Measurements from ENCODE around the gene SLC27A6. TPM values are rescaled to one million over a fixed set of nuclear protein-coding genes. Genes with fewer than 3 reads are reported as not detected.
"Not testable (repeated sequence)": the region's sequence is repeated elsewhere in the genome, so short reads cannot be mapped to it uniquely, and the experiment has no call there.

The SLC27A6 gene
- polyA plus RNA-seq, 1 donor: 1.7 TPM

DNA sequence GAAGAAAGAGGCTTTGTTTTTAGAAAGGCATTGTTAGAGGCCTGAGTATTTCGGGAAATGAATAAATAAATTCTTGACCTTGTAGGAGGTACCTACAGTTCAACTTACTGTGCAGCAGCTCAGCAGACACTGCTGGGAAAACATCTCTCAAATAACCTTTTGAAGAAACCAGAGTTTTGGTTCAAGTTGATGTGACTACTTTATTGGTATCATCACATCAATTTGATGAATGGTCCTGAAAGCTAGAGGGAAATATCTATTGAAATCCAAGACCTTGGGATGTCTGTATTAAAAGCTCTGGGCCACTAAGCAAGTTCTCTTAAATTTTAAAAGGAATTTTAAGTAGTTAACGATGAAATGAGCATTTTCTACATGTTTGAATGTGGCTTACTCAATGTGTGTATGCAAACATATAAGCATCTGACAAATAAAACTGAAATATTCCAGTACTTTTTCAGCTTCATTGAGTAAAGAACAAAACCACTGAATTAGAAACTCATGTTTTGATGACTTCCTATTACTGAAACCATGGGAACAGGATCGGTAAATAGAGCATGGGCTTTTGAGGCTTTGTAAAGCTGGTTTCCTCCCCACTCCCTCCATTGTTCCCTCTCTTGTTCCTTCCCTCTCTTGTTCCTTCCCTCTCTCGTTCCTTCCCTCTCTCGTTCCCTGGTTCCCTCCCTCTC is 36.7 kb downstream of the SLC27A6 start:
- peak; percentile 38 for DNase-seq

DNA sequence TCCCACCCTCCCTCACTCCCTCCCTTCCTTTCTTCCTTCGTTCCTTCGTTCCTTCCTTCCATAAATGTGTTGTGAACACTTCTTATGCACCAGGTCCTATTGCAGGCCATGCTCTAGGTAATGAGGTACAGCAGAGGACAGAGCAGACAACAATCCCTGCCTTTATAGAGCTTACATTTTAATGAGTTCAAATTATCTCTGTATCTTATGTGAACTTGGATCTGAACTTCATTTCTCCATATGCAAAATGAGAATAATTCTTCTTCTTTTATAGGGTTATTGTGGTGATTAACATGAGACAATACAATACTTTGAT is 37.2 kb downstream of the SLC27A6 start:
- no peak for DNase-seq

DNA sequence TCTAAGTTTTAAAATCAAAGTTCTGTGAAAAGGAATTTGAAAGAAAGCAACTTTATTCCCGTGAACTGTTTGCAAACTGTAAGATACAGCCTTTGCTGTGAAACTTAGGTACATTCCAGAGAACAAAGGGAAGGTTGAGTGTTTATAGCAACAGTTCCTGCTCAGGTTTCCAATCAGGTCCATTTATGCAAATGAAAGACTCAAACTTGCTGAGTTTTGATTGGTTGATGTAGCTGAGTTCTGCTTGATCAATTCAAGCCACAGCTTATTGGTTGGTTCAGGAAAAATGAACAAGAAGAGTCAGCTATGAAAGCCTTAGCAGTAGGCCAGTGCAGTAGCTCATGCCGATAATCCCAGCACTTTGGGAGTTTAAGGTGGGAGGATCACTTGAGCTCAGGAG is 37.9 kb downstream of the SLC27A6 start:
- no peak for DNase-seq

DNA sequence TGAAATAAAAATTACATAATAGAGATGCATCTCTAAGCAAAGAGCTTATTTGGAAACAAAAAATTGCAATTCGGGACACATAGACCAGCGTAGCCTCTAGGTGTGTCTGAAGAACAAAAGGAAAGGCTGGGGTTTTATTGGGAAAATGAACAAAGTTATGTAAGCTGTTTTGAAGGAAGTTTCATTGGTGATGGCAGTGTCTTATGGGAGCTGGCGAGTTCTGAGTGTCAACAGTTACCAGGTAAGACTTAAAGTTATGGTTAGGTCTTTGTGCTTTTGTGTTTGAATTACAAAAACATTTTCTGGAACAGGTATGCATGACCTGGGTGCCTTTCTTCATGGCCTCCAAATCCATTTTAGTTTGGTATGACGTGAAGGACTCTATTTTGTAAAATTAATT is 48.9 kb downstream of the SLC27A6 start:
- no peak for DNase-seq

DNA sequence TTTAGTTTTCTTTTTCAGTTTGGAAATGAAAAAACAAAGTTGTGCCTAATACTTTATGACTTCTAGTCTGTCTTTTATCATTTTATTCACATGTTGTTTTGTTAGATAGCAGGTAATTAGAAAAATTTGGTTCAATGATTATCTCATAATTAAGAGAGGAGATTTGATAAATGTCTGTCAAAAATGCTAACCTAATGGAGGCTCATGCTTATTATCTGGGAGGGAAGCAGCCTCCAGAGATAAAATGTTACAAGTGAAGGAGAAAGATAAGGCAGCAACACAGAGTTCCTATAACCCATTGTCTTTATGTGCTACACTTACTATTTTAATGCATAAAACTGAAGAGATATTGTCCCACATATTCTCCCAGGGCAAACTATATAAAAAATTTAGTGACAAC is 53.5 kb downstream of the SLC27A6 start:
- DNase-seq: no peak

DNA sequence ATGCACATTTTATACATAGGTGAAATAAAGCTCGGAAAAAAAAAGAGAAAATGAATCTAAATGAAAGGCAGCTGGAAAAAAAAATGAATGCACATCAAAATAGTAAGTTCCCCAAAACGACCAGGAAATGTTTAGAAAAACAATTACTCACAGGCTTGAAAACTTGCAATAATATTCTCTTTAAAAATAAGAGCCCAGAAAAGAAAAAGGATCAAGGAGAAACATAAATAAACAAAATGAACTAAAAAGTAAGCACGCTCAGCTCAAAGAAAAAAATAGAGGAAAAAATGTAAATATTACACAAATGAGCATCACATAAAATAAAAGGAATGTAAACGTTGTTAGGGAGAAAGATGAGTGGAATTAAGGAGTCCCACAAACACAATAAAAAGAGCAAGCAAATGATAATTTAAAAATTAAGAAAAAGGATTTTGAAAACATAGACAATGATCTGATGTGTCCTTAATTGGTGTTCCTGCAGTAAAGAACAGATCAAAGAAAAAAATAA is 54.2 kb downstream of the SLC27A6 start:
- no peak for DNase-seq

DNA sequence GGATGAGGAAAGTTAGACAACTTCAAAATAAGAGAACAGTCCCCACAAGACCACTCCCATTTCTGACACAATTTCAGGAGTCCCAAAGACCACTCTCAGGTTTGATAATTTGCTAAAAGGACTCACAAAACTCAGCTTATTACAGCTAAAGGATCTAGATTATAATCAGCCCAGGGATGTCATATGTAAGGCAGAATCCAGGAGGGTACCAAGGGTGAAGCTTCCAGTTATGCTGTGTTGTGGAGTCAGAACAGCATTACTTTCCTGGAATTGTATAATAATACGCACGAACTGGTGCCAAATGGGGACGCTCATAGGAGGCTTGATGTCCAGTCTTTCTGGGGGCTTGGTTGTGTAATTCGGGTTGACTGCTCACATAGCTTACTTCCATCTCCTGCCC is 55.4 kb downstream of the SLC27A6 start:
- DNase-seq: no peak

DNA sequence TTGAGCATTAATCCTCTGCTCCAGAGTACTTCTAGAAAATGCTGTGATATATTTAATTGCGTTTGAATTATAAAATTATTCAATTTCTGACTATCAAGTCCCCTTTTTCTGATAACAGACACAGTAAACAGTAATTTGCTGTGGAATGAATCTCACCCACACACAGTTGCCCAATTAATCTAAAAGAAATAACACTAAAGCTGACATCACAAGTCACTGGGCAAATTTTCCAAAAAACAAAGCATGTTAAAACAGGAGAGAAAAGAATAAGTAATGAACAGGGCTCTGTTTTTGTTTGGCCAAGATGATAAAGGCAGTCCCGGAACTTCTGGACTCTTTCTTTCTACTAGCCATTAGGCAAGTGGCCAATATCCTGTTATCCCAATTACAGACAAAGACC is 56.5 kb downstream of the SLC27A6 start:
- no peak for DNase-seq

DNA sequence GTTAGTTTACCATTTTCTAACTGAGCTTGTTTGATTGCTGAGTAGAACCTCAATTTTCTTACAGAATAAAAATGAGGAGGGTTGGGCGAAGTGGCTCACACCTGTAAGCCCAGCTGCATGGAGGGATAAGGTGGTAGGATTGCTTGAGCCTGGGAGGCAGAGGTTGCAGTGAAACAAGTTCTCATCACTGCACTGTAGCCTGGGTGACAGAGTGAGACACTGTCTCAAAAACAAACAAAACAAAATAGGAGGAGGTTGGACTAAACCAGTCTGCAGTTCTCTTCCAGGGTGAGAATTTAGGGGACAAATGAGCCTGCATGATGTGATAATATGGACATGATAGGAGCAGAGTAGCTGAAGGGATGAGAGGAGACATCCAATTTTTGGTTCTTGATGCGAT is 57.3 kb downstream of the SLC27A6 start:
- no peak for DNase-seq

DNA sequence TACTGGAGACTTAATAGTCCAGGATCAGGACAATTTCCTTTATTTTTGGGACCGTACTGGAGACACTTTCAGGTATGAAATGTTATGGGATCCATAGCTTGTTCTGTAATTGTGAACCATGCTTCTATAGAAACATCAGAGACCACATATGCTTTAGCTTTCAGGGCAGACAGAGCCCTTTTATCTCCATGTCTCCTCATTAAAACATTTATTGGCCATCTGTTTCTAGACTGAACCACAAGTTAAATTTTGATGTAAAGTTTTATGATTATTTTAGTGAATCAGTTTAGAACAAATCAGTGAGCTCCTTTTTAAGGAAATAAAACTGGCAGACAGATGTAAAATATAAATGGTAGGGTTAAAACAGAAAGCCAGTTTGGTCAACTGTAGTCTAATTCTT is 62.0 kb downstream of the SLC27A6 start:
- no peak for DNase-seq

DNA sequence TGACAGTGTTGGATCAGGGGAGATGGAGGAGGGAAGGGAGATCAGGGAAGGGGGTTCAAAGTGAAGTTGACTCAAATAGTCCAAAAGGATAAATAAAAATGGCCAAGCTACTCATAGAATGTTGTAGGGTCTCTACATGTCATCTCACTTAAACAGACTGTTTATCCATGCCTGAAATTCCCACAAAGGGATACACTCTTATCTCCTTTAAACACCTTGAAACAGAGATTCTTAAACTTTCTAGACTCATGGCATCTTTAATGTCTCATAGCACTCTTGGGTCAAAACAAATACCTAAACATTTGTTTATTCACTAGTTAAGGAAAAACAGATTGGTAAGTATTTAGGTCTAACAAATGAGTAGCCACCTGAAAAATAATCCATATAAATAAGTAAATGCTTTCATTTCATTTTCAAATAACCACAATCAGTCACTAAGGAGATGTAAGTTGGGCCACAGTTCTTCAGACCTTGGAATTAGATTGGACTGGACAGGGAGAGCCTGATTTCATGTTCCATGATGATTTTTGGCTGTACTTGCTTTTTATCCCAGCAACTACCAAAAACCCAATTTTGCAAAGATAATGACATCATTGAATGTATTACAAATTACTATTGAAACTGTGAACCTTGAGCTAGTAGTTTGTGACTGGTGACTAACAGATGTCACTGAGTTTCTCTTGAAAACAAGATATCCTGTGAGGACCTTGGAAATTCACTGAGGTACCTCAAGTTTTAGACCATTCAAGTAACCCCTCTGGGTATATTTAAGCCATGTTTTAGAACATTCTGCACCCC is 66.8 kb downstream of the SLC27A6 start:
- DNase-seq: no peak

DNA sequence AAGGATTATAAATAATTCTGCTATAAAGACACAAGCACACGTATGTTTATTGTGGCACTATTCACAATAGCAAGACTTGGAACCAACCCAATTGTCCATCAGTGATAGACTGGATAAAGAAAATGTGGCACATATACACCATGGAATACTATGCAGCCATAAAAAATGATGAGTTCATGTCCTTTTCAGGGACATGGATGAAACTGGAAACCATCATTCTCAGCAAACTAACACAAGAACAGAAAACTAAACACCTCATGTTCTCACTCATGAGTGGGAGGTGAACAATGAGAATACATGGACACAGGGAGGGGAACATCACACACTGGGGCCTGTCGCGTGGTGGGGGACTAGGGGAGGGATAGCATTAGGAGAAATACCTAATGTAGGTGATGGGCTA is 71.0 kb downstream of the SLC27A6 start:
- not testable (repeated sequence) for DNase-seq

DNA sequence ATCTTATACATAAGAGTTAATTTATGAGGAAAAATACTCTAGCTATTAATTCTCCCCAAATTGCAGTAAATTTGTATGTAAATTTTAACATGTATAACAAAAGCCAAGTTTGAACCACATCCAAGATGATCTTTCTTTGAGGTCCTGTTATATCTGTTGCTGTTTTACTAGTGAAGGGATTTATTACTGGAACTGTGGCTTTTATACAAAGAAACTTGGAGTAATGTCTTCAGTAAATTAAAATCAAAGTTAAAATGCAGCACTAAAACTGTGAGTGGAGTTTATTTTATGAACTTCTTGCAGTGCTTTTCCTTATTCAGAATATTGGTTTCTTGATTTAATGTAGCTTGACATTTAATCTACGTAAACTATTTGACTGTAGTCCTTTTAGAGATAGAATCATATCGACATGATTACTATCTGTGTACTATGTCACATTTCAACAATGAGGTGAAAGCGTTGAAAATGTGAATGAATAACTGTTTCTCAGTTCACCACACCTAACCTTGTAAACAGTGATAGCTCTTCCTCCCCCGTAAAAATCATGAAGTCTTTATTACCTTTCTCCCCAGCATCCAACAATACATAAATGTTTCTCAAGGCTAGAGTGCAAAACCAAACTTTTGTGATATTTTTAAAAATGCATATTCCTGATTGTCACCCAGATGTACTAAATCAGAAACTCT is 76.1 kb downstream of the SLC27A6 start:
- DNase-seq: peak; percentile 59

DNA sequence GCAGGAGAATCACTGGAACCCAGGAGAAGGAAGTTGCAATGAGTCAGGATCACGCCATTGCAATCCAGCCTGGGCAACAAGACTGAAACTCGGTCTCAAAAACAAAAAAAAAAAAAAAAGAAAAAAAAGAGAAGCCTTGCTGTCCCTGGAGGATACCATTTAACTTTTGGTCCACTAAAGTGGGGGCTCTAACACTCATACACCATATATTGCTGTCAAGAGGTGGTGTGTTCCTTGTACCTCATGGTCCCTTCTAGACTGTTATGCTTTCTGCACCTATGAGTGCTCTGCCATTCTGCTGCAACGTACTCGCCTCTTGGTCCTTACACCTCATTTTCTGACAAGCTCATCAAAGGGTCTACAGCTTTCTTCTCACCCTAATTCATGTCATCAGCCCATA is 77.0 kb downstream of the SLC27A6 start:
- no peak for DNase-seq

DNA sequence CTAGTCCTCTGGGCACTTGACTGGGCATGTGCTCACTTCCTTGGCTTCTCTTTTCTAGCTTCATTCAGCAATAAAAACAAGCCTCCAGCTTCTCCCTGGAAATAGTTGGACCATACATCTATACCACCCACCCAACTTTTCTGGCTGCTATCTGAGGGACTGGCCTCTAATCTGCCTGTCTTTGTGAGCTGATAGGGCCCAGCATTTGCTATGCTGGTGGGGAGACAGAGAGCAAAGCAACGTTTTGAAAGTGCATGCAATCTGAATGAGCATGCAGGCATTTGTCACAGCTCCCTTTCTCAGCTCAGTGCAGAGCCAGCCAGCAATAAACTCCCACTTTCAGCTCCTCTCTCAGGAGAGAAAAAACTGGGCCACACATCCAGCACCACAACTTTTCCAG is 78.6 kb downstream of the SLC27A6 start:
- no peak for DNase-seq

DNA sequence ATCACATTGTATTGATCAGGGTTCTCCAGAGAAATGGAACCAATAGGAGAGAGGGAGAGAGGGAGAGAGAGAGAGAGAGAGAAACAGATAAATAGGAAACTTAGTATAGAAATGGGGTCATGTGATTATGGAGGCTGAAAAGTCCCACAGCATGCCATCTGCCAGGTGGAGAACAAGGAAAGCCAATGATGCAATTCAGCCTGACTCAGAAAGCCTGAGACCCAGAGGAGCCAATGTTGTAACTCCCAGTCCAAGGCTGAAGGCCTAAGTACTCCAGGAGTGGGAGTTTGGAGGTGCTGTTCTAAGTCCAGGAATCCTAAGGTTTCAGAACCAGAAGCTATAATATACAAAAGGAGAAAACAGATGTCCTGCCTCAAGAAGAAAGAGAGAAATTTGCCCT is 80.9 kb downstream of the SLC27A6 start:
- DNase-seq: no peak

DNA sequence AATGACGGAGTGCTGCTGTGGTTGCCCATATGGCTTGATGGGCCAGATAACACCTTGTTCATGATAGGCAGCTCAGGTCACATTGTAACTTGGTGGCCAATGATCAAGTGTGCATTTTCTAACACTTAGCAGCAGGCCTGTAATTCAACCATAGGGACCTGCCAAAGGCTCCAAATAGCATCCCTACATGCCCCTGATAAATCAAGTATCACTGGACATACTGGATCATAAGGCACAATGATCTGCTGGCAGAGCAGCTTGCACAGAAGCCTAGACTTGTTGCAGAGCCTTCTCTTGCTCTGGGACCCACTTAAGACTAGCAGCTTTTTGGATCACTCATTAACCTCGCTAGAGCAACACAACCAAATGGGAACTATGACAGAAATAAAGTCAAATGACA is 83.2 kb downstream of the SLC27A6 start:
- DNase-seq: no peak

DNA sequence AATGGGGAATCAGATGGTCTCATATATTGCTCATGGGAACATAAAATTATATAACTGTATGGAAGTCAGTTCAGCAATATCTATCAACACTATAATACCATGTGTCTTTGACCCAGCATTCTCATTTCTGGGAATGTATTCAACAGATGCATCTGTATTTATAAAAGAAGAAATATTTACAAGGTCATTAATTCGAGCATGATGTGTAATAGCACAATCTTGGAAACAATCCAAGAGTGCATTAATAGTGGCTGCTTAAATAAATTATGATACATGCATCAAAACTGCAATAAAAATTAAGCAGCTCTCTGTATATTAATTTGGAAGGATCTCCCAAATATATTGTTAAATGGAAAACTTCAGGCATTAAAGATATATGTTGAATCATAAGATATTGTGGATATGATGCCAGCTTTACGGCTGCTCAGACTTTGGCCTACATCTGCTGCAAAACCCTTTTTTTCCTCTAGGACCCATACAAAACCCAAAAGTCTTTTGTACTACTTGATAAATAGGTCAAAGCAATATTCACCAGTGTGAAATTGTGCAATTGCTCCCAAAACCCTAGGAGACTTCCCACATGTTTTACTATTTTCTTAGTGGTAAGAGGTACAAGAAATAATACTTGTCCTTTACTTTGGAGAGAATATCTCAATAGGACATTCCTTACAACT is 84.0 kb downstream of the SLC27A6 start:
- peak; percentile 28 for DNase-seq

DNA sequence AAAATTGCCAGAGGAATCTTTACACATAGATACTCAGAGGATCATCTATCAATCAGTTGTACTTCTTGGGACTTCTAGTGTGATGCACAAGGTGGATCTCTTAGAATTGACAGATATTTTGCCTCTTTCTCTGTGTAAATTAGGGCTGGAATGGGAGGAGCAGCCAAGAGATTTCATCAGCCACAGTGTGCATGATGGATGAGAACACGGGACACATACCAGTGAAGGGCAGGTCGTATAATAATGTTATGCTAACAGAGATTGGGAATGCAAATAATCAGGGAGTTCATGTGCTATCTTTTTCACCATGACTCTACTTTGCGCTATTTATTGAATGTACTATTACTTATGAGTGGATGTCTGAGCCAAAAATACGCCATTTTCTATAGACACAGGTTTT is 86.0 kb downstream of the SLC27A6 start:
- DNase-seq: no peak

DNA sequence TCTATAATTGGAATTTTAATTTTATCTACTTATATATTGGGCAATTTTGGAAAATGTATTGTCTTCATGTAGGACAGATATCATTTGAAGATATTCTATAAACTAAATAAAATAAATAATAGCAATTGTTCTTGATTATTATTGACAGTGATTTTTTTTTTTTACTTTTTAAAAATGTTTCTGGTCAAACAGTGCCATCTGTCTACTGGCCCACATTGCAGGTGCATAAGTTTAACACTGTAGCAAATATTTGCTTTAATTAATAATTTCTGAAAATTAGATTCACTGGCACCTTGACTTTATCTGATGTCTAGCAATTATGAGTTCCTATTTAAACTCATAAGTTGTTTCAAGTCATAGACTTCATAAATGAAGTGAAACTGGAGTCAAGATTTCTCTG is 88.2 kb downstream of the SLC27A6 start:
- no peak for DNase-seq

DNA sequence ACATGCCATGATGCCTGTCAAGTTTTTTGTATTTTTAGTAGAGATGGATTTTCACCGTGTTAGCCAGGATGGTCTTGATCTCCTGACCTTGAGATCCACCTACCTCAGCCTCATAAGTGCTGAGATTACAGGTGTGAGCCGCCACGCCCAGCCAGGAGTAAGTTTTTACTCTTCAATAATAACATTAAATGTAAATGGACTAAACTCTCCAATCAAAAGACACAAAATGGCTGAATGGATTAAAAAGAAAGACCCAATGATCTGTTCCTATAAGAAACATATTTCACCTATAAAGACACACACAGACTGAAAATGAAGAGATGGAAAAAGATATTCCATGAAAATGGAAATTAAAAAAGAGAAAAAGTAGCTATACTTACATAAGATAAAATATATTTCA is 92.0 kb downstream of the SLC27A6 start:
- no peak for DNase-seq

DNA sequence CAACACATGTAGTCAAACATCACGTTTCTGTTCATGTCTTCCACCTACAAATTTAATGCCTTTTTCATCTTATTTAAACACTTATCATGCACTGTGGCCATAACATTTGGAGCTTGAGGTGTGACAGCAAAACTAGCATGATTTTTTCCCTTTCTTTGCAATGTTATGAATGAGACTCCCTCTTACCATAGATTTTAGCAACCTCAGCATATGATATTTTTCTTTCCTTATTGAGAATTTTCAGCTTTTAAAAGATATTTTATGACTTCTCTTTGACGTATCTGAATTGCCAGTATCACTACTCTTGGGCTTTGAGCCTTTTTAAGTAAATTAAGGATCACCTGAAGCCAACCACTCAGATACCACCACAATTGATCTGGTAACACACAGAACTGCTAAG is 96.6 kb downstream of the SLC27A6 start:
- no peak for DNase-seq

Measured in left kidney (tissue), 2 donors.